GM19372 (cell line): Measurements from ENCODE around the gene SHROOM1.
A peak's percentile ranks its signal among the peaks of the same experiment; 100 is the strongest.

Experiments used
- ATAC-seq: cut with Tn5 transposase; IDR thresholded peaks from one replicate; pipeline ENCODE4 v1.9.1; 2021; ENCODE audit warnings: mild to moderate bottlenecking, low read depth, moderate library complexity; ENCODE audit not compliant: unreplicated experiment

The SHROOM1 gene

DNA sequence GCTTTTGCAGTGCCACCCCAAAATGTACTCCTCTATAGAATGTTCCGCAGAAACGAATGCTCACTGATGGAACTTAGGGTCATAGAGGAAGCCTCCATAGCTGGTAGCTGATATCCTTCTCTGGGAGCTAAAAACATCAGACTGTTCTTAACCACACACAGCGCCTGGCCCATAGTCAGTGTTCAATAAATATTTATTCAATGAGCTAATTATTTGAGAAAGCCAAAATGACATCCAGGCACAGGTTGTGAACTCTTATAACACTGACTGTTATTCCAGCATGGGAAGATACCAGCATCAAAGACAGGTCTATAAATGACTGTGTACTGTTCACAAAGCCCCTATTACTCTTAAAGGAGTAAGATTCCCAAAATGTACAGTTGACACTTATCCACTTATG, 22.9 kb upstream of the SHROOM1 start:
- ATAC-seq: no peak

DNA sequence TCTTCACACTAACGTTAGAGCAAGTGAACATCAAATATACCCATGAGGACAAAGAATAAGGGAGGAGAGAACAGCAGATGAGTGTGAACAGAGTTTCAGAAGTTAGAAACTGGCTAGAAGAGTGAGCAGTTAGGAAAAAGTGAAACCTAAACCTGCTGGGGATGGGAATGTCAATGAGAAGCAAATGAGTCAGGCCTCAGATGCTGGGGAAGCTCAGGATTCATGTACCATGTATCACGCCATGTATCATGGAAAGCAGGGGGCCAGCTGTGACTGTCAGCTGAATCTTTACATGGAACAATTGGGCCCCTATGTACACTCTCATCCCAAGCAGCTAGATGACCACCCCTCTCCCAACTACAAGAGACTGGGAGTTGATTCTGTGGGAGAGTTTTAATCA, 19.6 kb upstream of the SHROOM1 start:
- no peak for ATAC-seq

DNA sequence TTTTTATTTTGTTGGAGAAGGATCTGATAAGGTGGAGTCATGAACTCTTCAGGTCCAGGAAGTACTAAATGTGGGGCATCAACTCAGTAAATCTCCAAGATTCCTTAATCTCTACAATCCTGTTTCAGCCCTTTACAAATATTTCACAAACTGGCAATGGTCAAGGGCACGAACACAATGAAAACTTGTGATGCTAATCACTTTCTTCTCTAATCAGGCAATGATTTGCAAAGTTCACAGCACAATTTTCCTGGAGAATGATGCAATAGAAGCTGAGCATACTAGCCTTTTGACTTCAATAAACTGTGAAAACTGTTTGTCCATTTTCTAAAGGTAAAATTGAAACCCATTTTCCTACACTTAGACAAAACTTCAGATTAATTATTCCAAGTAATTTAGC, 18.9 kb upstream of the SHROOM1 start:
- no peak for ATAC-seq

DNA sequence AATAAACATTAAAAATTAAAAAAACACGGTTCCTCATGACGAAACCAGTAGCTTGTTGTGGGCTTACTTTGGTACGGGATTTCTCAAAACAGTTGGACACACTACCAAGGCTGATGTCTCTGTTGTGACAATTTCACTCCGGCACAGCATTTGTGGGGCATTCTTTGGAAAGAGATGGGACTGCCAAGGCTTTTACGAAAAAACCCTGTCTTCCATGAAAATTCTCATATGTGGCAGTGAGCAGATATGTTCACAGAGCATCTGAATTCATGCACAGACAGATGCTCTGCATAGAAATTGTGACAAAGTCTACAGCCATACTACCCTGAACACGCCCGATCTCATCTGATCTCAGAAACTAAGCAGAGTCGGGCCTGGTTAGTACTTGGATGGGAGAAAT, 17.8 kb upstream of the SHROOM1 start:
- ATAC-seq: no peak

DNA sequence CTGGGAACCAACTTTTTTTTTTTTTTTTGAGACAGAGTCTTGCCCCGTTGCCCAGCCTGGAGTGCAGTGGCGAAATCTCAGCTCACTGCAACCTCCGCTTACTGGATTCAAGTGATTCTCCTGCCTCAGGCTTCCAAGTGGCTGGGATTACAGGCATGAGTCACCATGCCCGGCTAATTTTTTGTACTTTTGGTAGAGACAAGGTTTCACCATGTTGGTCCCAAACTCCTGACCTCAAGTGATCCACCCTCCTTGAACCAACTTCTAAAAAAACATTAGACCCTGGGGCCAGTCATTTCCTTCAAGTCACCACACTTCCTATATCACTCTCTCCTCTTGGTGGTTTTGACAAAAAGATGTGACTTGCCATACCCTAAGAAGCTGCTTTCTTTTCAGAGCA, 10.9 kb upstream of the SHROOM1 start:
- no peak for ATAC-seq

DNA sequence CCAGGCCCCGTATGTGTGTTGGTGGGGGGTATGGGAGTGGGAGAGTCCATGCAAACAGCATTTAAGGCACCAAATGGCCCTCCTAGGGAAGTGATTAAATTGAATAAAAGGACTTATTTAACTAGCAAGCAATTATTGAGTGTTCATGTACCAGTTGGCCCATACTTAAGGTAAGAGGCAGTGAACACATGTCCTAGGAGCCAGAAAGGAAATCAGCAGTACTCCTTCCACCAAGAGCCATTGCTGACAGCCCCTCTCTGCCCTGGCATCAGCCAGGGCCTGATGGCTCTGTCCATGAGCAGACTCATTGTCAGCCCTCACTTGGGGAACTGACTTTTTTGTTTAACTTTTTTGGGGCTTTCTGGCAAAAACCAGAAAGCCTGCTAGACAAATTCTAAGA, 10.4 kb upstream of the SHROOM1 start:
- no peak for ATAC-seq

DNA sequence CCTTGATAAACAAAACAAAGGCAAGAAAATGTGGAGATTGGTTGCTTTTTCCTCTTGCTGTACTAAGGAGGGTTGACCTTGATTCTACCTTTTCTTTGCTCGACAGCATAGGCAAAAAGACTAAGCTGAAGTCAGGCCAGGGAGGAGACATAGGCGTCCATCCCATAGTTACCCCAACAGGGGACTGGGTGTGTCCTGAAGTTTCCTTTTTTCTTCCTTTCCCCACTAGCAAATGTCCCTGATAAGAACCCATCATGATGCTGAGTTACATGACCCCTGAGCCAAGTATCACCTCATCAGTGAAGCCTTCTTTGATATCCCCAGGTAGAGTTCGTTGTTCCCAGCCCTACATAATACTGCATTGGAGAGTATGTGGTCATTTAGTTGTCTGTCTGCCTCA, 9.9 kb upstream of the SHROOM1 start:
- no peak for ATAC-seq

DNA sequence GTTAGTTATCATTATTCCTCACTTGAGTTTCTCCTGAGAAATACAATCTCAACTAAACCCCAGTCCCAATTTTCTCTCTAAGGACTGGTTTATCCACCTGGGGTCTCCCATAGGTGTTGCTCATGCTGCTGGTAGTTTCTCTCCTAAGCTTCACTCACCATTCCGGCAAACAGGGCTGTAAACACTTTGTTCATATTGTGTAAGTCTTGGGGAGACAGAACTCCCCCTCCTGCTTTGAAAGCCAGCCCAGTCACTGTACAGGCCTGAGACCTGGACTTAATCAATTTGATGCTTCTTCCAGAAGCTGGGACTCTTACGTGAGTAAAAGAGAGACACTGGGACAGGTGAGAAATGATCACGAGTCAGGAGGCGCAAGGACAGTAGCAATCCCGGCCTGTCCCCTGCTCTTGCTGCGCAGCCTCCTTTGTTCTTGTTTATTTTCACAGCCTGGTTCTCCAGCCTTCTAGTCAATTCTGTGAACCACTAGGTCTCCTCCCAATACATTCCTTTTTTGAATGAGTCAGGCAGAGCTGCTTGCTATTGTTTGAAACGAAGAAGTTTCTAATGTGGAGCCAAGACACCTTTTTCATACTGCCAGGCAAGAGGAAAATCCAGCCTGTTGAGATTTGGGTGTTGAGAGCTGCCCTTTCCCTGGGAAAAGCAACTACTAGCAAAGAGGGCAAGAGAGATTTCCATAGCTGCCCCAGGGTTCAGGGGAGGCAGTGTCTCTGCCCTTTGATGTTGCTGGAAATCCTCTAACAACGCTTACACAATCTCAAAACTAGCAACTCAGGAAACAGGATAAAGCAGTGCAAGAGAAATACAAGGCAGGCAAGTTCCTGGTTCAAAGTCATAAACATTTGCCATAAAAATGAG, 9.2 kb upstream of the SHROOM1 start:
- no peak for ATAC-seq

DNA sequence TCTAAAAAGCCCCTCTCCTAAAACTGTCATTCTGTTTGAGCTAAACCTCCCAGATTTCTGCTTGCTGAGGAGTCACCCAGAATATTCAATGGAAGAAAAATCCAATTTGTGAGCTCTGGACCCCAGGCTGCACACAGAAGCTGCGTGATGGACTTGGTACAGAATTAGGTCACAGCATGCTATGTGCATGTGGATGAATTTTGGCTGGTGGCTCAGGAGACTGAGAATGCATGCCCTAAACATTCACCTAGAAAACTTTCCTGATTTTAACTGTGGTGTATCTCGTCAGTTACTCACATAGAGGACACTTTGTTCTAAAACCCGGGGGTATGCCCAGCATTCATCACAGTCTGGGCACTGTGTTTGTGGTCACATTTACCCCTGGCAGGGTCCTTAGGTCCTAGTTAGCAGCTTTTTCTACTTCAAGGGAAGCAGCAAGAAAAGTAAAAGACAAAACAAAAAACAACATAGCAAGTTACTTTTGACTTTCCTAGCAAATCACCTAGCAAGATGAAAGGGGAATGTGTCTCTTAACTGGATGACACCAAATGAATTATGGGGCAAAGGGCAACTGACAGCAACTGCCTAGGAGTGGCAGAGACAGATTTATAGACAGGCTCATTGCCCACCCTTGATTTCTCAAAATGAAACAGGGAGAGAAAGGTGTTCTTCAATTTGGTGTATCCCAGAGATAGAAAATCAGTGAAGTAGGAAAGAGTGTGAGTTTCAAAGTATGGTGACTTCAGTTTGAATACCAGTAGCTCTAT, 8.3 kb upstream of the SHROOM1 start:
- ATAC-seq: no peak

DNA sequence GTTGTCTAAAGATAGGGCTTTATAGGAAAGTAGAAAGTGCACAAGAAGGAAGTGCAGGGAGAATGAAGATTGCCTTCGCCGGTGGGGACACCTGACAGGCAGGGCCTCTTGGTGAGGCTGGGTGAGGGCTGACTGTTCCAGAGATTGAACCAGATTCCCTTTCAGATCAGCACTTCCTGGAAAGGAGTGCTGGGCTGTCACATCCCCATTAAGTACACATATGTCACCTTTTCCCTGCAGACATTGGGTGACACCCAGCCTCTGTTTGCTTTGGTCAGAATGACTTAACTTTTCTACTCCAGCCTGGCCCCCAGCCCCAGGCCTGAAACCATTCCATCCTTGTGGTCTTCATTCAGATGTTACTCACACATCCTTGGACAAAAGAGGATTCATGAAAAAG, 7.4 kb upstream of the SHROOM1 start:
- no peak for ATAC-seq

DNA sequence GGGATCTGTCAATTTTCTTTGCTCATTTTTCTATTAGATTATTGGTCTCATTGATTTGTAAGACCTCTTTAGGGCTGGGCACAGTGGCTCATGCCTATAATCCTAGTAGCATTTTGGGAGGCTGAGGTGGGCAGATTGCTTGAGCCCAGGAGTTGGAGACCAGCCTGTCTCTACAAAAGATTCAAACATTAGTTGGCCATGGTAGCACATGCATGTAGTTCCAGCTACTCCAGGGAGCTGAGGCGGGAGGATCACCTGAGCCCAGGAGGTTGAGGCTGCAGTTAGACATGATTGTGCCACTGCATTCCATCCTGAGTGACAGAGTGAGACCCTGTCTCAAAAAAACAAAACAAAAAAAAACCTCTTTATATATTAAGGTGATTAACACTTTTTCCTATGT, 6.4 kb upstream of the SHROOM1 start:
- no peak for ATAC-seq

DNA sequence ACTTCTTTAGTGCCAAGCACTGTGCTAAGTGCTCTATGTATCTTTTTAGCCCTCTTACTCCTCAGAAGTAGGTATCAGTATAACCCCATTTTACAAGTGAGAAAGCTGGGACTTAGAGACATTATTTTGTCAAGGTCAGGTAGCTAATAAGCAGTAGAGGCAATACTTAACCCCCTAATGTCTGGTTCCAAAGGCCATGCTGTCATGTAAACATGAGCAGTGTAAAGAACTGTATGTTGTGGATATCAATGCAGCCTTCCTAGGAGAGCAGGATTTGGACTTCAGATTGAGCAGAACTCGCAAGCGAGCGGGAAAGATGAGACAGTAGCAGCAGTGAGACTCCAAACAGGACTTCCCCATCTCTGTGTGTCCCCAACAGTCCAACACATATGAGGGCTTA, 3.6 kb upstream of the SHROOM1 start:
- ATAC-seq: no peak

DNA sequence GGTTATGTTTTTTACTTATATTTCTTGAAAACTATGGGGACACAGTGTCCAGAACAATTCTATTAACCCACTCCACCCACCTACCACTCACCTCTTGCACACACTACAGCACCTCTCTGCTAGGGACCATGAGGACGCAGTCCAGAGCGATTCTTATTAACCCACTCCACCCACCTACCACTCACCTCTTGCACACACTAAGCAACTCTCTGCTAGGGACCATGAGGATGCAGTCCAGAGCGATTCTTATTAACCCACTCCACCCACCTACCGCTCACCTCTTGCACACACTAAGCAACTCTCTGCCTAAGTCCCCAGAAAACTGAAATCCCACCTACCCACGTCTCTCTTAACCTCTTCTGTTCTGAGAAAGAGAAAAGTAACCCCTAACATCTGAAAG, 2.2 kb upstream of the SHROOM1 start:
- no peak for ATAC-seq

DNA sequence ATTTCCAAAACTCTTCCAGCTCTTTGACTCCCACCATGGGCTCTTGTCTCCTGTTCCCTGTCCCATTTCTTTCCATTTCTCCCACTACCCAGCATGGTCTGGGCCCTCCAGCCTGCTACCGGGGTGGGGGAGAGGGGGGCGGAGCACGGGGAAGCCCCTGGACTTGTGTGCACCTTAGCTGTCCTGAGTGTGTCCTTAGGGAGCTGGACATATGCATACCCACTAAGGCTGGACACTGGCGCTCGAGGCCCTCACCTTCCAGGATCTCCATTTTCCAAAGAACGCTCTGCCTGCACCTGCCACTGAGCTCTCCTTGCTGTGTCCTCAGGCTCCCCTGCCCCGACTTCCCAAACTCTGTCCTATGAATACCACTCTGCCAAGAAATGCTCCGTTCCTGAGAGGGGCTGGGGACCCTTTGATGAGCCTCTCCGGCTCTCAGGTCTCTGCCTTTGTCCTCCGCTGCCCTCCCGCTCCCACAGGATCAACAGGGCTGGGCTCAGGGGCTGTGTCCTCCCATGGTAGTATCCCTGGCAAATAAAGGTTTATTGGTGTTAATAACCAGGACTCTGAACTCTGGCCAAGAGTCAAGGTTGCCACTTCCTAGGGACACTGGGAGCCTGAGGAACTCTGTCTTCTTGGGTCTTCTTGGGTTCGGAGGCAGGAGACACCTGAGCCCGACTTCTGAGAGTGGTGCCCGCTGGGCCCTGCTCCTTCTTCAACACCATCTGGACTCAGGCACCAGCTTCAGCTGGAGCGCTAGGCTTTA, 831 bp upstream of the SHROOM1 start:
- no peak for ATAC-seq

DNA sequence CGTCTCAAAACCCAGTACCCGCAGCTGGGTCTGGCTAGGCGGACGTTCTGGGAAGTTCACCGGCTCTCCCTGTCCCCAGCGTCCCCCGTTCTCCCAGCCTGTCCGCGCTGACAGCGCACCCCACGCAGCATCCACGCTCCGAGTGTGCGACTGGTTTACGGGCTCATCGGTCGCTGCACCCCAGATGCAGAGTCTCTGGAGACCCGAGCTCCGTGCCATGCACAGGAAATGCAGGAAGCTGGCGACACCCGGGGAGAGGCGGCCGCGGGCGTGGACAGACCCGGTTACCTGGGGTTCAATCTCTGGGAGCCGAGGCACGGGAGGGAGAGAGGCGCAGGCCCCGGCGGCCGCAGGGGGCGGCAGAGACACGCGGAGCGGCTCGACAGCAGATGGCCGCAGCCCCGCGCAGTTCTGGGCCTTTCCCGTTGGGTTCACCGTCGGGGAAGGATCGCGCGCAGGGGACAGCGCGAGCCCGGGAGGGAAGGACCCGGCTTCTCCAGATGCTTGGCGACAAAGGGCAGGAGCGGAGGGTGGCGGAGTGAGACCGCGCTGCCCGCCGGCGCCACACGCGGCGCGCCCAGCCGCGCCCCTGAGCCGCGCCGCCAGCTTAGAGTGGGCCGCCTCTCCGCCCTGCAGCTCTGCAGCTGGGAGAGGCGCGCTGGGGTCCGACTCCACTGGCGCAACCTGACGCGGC, 558 bp downstream of the SHROOM1 start:
- ATAC-seq: peak; percentile 68

DNA sequence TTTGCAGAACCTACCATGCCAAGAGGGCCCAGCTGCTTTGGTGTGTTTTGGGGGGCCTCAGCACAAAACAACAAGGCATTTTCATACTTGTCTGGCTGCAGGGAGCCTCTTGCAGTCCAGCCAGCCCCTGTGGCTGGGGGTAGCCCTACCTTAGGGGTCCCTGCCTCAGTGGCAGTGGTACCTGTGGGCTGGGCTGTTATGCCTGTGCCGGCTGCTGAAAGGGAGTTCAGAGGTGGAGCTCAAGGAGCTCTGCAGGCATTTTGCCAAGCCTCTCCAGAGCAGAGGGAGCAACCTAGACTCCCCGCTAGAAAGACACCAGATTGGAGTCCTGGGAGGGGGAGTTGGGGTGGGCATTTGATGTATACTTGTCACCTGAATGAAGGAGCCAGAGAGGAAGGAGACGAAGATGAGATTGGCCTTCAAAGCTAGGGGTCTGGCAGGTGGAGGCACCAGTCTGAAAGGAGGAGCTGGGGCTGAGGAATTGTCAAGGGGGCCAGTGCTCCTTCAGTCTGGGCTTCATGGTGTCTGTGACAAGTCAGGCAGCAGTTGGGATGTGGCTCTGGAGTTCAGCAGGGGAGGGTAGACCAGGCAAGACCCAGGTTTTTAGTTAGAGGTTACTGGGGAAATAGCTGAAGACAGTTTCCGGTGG, 1.5 kb downstream of the SHROOM1 start:
- ATAC-seq: no peak

DNA sequence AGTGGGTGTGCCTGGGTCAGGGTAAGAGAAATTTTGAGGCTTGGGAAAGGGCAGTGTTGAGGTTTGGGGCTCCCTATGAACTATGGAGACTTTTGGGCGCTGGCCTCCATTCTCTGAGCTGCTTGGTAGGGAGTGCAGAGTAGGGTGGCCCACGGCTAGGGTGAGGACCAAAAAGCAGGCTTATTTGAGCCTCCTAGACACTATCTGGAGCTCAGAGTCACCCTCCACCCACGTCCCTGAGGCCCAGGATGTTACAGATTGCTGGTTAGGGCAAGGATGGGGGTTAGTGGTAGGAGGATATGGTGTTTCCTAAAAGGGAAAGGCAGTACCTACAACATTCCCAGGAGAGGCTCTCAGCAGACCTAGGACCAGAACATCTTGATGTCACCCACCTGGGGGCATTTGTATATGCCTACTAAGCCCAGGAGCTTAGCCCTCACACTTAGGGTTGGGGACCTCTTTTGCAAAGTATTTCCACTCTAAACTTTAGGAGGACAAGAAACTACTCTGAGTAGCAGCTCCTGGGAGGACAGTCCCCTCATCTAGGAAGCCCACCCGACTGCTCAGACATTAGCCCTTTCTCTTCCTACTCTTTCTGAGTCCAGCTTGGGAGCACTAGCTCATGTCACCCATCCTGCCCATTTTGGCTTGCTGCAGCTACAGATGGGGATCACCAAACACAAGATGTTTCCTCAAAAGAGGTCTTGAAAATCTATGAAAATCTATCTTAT, 2.3 kb downstream of the SHROOM1 start:
- ATAC-seq: no peak

DNA sequence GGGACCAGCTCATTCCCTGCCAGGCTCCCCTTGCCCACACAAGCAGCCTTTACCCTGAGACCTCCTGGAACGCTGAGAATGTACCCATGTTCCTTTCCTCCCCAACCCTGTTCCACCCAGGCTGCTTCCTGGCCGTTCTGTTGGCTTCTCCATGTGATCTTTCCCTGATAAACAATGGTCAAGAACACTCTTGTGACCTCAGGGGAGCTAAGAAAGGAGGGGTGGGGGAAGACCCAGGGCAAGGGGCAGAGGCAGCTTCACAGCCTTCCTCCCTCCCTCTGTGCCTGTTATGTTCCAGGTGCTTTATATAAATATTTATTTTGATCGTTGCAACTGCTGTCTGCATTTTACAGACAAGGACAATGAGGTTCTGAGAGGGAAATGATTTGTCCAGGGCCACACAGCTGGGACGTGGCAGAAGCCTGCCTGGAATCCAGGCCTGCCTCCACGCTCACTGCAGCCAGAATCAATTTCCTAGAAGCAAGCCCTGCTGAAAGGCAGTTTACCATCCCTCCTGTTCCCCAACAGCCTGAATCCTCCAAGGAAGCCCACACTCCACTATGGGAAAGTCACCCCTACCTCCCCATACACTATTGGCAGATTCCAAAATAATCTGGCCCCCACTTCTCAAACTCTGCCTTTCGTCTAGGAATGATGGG, 3.9 kb downstream of the SHROOM1 start:
- no peak for ATAC-seq

DNA sequence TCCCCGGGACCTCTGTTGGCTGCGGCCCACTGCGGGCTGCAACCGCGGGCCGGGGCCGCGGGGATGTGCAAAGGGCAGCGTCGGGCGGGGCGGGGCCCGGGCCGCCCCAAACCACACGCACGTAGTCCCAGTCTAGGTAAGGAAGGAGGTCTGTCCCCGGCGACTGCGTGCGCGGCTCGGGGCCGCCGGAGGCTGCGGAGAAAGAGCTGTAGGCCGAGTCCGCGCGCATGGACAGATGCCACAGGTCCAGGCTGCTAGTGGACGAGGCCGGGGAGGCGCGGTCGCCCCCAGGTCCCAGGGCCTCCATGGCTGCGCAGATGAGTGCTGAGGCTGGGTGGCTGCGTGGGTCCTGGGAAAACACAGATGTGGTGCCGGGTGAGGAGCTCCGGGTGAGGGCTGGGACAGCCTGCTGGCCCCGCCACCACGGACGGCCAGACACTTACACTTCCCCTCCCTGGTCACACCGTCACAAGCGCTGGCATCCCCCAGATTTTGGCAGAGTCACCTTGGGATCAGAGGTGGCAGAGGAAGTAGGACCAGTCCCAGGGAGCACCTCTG, 4.5 kb downstream of the SHROOM1 start:
- no peak for ATAC-seq
